Stimulated activated CD4-positive, alpha-beta T cell treated with anti-CD3 and anti-CD28 coated beads, TNF-alpha, amount 100 ng/mL, for 1 hour (primary cell): Measurements from ENCODE around the gene COL5A1.
"Not testable (repeated sequence)": the region's sequence is repeated elsewhere in the genome, so short reads cannot be mapped to it uniquely, and the experiment has no call there.

Experiments
- DNase-seq, 3 donors: peaks; one replicate each; pipeline ENCODE4 v3.0.0-alpha.2; 2020; ENCODE audit warnings: low read depth in 3 of 3, low spot score in 1 of 3

COL5A1 gene

DNA sequence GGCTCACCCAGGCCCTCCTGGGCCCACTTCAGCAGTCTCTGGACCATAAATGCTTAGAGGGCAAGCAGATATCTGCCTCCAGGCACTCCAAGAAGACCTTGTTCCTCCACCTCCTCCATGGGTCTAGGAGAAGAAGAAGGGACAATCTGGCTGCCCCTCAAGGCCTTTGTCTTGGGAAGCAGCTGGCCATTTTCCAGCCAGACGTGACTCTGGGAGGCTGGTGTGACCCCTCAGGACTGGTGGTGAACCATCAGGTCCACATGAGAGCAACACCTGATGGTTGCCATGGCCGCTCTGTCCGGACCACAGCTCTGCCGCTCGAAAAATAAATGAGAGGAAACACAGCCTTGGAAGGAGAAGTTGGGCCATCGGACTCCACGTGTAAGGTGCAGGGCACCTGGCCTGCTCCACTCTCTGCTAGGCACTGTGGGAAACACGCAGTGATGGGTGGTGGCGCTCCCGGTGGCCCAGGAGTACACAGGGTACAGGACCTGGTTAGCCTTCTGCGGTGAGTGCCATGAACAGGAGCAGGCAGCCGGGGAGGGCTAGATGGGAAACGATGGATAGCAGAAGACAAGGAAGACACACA lies 3.0 kb upstream of the COL5A1 start:
- no peak for DNase-seq

DNA sequence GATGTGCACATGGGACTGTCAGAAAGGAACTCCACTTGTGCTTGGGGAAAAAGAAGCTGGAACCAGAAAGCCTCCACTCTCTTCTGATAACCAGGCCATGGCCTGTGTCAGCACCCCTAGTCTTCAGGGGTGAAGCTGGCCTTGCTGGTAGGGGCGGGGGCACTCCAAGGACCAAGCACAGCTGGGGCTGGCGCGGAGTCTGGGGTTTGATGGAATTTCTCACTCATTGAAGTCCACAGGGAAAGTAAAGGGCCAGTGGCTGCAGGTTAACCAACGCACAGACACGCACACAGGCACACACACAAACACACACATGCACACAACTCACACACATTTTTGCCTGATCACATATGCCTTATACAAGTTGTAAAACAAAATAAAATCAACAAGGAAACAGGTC lies 1.6 kb upstream of the COL5A1 start:
- no peak for DNase-seq

DNA sequence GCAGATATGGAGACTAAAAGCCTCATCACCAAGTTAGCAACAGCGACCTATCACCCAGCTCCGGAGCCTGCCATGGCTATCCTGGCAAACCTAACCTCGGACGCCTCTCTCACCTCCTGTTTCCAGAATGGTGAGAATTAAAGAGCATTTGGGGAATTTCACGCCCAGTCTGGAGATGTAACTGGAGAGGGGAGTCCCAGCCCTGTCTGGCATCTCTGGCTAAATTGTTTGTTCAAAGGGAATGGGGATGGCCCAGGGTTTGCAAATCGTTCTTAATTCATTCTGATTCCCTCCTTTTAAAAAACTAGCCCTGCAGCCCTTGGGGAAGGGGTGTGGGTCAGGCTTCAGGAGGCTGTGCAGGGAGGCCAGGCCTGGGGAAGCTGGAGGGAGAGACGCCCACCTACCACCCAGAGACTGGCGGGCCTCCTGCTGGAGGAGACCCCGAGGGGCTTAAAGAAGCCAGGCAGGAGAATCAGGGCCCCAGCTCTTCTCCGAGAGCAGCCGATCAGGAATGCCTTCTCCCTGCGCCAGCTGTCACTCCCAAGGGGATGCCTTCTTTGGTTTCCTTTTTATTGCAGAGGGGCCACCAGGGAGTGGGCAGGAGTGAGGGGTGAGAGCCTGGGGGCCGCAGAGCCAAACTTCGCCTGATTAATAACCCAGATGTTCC lies 964 bp upstream of the COL5A1 start:
- DNase-seq, result no peak

DNA sequence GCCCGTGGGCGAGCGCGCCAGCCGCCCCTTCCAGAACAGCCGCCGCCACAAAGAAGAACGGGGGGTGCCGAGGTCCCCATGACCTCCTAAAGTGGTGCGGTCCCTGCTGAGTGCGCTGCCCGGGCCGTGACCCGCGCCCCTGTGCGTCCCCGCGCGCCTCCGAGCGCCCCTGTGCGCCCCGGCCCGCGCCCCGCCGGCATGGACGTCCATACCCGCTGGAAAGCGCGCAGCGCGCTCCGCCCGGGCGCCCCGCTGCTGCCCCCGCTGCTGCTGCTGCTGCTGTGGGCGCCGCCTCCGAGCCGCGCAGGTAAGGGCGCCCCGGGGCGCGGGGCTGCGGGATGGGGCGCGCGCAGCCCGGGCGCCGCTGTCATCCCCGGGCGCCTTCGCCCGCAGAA lies 384 bp downstream of the COL5A1 start:
- DNase-seq, result no peak

DNA sequence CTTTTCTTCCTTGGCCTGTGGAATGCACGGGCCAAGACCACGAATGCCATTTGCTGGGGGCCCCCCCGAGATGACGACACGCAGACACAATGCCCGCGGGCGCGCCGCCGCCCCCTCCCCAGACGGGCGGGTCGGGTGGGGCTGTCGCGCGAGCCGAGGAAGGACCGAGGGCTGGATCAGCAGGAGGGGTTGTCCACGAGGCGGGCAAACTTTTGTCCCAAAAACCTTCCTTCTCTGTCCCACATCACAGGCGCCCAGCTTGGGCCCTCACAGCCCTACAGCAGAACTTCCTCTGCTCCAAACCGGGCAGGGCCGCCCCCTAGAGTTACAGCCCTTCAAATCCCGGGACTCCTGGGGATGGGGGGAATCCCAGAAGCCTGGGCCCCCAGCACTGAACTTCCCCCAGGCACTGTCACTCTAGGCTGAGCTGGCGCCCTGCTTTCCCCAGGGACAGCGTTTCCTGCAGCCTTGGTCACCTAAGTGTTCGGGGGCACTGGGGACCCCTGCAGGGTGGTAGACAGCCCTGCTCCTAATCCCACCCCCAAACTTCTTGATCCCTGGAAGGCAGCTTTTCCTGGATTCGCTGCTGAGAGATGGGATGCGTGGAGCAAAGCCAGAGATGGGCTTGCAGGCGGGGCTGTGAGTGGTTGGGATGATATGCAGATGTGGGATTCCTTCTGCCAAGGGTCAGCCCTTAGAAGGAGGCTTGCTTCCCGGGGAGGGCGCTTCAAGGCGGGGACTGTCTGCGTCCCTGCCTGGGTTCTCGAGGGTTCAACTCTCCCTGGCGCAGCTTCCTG lies 980 bp downstream of the COL5A1 start:
- DNase-seq, result no peak

DNA sequence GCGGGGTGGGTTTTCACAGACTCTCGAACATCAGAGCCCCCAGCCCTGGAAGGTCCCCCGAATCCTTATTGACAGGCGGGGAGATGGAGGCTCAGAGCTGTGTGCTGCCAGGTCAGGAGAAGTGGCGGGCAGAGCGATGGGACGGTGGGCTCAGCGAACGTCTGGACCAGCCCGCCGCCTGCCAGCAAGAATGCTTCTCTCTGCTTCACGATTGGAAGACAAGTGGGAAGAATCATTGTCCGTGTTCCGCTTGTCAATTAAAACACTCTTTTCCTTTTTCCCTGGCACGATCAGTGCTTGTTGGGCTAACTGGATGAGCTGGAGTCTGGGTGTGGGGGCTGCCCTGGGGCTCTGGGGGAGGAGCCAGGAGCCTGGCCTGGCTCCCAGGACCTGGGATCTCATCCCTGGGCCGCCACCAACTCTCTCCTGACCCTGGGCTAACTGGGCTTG lies 1.6 kb downstream of the COL5A1 start:
- DNase-seq, result no peak

DNA sequence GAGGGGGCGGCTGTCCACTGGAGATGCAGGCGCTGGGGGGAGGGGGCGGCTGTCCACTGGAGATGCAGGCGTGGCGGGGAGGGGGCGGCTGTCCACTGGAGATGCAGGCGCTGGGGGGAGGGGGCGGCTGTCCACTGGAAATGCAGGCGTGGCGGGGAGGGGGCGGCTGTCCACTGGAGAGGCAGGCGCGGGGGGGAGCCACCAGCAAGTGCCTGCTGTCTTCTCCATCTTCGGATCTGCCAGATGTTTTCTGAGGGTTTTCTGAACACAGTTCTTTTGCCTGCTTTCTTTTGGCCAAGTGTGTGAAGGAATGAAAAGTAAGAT lies 2.8 kb downstream of the COL5A1 start:
- DNase-seq, result not testable (repeated sequence)

DNA sequence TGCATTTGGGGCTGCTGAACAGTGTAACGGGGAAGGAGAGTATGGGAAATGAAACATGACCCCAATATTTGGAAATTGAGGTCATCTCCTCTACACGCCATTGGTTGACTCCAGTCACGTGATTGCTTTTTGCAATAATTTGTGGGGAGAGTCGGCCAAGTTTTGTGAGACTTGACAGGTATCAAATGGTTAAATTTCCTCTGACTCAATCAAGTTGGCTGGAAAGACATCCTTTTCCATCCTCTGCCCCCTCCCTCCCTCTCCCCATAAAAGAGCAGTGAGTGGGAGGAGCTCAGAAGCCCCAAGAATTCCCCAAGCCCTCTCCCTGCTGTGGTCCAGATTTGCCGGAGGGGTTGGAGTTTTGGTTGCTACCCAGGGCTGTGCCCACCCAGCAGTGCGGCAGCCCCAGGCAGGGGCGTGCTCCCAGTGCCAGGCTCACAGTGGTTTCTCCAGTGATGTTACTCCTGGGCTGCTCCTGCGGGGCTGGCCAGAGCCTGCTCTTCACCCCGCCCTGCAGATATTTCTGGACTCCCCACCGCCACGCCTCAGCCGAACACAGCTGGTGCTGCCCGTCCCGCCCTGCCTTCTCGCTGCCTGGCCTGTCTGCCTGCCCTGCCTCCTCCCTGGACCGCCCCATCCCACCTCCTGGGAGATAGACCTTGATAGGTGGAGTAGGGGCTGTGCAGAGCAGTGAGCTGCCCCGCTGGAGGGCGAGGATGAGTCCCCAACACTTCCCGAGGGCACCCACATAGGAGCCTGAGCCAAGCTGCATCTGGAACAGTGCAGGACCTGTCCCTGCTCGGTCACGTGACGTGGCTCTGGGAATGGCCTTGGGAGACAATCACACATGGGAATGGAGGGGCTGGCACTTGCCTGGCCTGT lies 3.4 kb downstream of the COL5A1 start:
- no peak for DNase-seq

DNA sequence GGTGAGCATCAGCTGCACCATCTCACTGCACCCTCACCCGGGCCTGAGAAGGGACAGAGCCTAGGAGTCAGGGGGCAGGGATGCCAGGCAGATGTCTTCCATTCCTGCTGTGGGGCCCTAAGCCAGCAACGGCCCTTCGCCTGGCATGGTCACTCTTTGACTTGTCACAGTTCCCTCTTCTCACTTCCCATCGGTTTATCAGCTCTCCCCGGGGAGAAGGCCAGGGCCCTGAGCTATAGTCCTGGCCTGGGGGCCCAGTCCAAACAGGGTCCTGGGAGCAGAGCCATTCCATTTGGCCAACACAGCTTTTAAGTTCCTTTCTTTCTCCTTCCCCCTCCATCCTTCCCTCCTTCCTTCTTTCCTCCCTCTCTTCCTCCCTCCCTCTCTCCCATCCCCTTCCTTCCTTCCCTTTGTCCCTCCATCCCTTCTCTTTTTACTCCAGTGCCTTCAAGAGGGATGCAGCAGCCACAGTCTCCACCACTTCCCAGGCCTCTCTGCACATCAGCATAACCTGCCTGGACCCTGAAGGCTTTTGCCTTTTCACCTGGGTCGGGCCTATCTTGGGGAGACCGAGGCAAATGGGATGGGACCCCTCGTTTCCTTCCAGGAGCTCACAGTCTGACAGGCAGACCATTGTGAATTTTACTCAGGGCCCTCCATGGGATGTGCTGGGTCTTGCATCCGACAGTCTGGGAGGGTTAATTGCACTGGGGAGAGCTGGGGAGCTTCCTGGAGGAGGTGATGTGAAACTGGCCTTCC lies 4.2 kb downstream of the COL5A1 start:
- no peak for DNase-seq

DNA sequence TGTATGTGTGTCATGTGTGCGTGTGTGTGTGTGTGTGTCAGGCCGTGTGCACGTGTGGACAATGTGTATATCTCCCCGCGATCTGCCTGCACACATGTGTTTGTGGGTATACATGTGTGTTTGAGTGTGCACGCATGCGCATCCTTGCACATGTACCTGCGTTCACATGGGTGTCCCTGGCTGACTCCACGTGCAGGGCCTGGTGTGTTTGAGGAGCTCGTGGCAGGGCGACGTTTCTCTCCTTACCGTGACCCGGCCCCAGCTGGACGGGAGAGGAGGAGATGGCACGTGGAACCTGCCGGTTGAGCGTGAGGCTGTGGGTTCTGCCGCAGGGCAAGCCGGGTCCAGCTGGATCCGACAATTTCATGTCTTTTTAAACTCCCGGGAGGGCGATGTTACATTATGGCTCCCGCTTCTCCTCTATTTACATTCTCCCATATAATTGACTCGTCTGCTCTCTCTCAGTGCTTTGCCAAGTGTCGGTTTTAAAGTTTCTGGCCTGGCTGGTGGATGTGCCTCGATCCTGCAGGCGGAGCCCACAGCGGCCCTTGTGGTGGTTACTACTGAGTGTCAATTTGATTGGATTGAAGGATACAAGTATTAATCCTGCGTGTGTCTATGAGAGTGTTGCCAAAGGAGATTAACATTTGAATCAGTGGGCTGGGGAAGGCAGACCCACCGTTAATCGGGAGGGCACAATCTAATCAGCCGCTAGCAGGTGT lies 5.9 kb downstream of the COL5A1 start:
- no peak for DNase-seq

DNA sequence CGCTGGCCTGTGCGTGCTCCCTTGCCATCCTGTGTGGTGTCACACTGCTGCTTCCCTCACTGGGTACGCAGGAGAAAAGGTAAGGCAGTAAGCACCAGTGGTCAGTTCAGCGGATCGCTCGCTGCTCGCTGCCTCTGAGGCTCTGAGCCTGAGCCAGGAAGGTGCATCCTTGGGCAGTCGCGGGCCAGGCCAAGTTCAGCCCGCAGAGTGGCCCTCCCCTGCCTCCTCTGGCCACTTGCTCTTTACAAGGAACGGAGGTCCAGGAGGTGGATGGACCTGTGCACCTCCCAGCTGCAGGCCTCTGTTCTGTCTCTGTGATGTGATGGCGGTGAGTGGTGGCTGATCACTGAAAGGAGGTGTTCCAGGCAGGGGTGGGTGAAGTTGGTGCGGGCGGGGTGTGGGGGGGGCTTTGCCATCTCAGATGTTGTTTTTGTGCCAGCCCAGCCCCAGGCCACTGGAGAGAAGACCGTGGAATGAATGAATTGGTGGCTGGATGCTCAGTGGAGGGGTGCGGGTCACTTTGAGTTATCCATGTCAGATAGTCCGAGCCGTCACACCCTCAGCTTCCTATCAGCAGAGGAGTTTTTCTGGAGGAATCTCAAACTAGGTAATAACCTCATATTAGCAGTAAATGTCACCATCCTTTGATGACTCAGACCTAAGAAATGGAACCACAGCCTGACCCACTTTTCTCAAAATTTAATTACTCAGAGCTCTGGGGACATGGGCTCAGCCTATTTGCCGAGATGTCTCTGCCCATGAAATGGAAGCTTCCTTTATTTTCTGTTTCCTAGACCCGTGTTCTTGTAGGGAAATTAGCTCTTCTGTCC lies 7.3 kb downstream of the COL5A1 start:
- DNase-seq, result no peak

DNA sequence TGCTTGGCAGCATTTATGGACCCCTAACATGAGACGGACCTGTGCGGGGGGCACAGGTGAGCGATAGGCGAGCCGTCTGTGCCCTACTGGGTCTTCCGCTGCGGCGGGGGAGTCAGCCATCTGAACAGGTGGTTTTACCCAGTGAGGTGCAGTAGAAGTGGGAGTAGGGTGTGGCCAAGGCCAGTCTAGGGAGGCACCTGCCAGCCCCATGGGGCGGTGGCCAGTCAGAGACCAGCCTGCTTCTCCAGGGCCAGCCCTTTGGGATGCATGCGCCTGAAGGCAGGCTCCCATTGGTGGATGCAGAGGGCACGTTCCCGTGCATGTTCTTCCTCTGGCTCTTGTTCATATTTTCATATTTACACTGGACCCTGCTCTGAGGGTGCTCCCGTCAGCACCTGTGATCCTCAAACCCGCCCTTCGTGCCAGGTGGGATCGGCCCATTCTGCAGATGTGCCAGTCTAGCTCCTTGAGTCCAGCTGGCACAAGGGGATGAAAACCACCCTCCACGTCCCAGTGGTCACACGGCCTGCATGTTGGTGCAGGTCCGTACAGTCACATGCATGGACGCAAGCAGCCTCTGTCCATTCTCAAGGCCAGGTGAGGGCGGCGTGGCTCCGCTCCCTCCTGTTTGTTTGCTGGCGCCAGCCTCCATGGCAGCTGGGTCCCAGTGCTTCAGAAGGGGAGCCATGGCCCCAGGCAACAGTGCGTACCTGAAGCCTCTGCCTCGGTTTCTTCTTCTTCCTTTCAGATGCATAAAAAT lies 9.0 kb downstream of the COL5A1 start:
- DNase-seq, result no peak

DNA sequence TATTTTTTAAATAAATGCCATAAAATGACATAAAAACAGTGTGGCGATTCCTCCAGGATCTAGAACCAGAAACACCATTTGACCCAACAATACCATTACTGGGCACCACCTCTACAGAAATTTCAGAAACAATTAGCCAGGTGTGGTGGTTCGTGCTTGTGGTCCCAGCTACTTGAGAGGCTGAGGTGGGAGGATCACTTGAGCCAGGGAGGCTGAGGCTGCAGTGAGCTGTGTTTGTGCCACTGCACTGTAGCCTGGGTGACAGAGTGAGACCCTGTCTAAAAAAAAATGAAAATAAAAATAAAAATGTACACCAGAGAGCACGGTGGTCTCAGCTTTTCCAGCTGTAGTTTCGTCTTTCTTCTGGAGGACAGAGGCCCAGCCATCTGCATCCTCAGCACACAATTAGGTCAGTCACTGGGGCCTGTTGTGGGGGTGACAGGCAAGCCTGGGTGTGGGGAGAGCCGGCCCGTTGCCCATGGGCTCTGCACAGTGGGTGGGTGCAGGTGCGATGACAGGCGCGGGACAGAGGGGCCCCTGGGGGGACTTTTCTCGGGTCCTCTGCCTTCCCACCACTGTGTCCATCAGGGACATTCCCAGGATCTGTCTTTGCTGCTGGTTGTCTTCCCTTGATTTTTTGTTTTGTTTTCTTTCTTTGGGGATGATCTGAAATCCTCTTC lies 9.8 kb downstream of the COL5A1 start:
- no peak for DNase-seq

DNA sequence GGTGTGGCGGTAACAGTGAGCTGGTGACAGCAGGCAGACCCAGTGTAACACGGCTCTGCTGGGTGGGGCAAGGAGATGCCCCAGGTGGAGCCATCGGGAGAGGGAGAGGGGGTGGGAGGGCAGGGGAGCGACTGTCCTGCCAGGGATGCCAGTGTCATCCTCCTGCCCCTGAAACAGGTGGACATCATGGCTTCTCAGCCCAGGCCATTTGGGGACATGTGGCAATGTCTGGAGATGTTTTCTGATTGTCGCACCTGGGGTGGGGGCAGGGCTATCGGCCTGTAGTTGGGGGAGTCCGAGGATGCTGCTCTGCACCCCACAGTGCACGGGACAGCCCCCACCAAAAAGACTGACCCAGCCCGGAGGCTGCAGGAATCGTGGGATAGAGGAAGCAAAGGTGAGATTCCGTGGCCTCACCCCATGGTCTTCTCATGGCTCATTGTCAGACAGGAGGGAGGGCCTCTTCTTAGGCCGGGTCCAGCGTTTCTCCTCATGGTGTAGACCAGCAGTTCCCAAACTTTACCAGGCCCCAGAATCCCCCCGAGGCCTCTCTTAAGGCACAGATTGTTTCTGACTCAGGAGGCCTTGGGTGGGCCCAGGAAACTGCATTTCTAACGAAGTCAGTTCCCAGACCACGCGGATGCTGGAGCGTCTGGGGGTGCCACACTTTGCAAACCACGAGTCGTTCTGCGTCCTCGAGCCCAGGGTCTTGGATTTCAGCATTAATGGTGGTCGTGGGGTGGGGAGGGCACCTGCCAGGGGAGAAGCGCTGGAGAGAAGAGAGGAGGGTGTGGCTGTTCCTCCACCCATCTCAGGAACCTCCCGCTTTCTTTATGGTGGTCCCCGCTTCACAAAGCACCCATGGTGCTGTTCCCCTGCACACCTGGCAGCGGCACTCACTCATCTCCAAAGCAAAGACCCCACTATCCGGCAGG lies 11.0 kb downstream of the COL5A1 start:
- no peak for DNase-seq

DNA sequence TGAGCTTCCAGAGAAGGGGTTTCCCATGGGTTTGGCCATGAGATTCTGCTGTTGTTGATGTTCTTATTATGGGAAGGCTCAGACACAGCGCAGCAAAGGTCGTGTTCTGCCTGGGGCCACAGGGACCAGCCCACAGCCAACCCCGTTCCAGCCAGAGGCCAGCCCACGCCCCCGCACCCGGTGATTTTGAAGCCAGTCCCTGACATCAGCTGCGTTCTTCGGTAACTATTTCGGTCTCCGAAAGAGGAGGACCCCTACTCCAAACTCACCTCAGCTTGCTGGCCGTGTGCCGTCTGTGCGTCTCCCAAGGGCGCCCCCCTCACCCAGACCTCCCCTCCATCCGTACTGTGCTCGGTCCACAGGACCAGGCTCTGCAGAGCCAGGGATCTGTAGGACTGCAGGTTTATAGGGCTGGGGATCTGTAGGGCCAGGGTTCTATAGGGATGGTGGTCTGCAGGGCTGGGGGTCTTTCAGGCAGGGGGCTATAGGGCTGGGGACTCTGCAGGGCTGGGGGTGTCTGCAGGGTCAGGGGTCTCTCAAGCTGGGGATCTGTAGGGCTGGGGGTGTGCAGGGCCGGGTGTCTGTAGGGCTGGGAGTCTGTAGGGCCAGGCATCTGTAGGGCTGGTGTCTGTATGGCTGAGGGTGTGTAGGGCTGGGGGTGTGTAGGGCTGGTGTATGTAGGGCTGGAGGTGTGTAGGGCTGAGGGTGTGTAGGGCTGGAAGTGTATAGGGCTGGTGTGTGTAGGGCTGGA lies 11.8 kb downstream of the COL5A1 start:
- no peak for DNase-seq

DNA sequence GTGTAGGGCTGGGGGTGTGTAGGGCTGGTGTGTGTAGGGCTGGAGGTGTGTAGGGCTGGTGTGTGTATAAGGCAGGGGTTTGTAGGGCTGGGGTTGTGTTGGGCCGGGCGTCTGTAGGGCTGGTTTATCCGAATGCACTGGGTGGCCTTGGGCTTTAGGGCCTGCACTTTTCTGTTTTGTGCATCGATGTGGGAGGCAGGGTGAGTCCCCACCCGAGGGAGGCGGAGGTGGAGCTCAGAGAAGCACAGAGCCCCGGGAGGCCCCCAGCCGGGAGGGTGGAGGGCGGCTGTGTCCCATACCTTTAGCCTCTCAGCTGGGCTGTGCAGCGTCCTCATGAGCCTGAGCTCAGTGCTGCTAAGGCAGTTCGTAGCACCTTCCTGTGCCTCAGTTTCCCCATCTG lies 13.5 kb downstream of the COL5A1 start:
- no peak for DNase-seq
